ENCODE data around the gene SLC16A6.
"Not testable (repeated sequence)": the region's sequence is repeated elsewhere in the genome, so short reads cannot be mapped to it uniquely, and the experiment has no call there.

The SLC16A6 gene

DNA sequence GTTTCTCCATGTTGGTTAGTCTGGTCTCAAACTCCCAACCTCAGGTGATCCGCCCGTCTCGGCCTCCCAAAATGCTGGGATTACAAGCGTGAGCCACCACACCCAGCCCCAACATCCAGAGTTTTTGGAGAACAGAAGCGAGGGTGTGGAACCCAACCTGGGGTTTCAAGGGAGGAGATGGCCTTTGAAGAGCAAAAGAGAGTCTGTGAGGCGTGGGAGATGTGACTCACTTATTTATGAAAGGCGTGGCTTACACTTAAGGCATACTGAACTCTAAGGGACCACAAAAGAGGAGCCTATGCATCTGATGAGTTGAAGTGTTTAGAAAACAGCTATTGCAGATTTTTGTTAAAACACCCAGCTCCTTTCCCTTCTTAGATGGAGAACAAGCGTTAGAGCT, 19.2 kb upstream of the SLC16A6 start:
- no peak for DNase-seq (ENCODE audit: low read depth in 2 of 2, low spot score in 1 of 2)

DNA sequence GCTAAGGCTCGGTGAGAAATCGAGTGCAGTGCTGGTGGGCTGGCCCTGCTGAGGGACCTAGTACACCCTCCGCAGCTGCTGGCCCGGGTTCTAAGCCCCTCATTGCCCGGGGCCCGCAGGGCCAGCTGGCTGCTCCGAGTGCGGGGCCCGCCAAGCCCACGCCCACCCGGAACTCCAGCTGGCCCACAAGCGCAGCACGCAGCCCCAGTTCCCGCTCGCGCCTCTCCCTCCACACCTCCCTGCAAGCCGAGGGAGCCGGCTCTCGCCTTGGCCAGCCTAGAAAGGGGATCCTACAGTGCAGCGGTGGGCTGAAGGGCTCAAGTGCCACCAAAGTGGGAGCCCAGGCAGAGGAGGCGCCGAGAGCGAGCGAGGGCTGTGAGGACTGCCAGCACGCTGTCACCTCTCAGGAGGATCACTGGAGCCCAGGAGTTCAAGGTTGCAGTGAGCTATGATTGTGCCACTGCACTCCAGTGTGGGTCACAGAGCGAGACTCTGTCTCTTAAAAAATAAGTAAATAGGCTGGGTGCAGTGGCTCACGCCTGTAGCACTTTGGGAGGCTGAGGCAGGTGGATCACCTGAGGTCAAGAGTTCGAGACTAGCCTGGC, 18.2 kb upstream of the SLC16A6 start:
- DNase-seq (ENCODE audit: low read depth in 2 of 2, low spot score in 1 of 2), result not testable (repeated sequence)

DNA sequence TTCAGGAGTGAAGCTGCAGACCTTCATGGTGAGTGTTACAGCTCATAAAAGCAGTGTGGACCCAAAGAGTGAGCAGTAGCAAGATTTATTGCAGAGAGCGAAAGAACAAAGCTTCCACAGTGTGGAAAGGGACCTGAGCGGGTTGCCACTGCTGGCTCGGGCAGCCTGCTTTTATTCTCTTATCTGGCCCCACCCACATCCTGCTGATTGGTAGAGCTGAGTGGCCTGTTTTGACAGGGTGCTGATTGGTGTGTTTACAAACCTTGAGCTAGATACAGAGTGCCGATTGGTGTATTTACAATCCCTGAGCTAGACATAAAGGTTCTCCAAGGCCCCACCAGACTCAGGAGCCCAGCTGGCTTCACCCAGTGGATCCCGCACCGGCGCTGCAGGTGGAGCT, 17.6 kb upstream of the SLC16A6 start:
- not testable (repeated sequence) for DNase-seq (ENCODE audit: low read depth in 2 of 2, low spot score in 1 of 2)

DNA sequence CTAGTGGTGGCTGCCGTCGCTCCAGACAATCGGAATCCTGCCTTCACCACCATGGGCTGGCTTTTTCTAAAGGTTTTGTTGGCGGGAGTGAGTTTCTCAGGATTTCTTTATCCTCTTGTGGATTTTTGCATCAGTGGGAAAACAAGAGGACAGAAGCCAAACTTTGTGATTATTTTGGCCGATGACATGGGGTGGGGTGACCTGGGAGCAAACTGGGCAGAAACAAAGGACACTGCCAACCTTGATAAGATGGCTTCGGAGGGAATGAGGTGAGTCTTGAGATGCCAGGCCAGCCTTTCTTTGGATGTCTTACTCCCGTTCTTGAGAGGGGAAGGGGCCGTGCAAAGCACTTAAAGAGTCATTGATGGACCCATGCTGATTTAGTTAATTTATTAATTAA, 16.5 kb upstream of the SLC16A6 start:
- DNase-seq (ENCODE audit: low read depth in 2 of 2, low spot score in 1 of 2), result no peak

DNA sequence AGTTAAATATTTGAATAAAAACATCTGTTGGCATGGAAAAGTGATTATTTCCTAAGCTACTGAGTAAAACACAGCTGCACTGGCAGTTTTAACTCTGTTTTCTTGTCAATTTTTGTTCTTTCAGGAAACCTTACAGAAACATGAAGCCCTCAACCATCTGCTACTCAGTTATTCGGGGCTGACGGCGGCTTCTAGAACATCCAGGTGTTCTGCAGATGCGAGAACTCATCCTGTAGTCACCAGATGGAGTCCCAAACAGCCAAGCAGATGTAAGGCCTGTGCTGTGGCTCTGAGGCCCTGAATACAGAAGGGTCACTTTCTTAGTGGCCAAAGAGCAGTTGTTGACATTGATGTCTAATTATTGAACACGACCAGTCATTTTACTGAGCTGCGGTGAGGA, 15.9 kb upstream of the SLC16A6 start:
- DNase-seq (ENCODE audit: low read depth in 2 of 2, low spot score in 1 of 2), result no peak

DNA sequence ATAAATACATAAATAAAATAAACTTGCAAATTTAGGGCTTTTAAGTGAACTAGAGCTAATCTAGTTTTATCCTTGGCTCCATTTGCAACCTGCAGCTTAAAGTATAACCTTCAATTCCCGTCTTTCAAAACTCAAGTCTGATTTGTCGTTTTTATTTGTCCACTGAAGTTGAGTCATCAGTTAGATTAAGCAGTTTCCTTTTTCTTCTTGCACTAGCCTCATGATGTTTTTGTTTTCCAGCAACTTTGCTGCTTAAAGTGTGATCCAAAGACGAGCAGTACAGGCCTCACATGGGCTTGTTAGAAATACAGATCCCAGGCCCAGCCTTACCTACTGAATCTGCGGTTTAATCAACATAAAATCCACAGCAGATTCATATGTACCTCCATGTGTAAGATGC, 14.2 kb upstream of the SLC16A6 start:
- no peak for DNase-seq (ENCODE audit: low read depth in 2 of 2, low spot score in 1 of 2)

DNA sequence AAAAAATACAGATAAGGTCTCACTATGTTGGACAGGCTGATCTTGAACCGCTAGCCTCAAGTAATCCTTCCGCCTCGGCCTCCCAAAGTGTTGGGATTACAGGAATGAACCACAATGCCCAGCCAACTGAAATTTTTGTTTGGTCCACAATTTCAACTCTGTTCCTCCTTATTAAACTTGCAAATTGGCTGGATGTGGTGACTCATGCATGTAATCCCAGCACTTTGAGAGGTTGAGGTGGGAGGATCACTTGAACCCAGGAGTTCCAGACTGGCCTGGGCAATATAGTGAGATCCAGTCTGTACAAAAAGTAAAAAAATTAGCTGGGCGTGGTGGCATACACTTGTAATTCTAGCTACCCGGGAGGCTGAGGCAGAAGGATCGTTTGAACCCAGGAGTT, 13.8 kb upstream of the SLC16A6 start:
- DNase-seq (ENCODE audit: low read depth in 2 of 2, low spot score in 1 of 2), result no peak

DNA sequence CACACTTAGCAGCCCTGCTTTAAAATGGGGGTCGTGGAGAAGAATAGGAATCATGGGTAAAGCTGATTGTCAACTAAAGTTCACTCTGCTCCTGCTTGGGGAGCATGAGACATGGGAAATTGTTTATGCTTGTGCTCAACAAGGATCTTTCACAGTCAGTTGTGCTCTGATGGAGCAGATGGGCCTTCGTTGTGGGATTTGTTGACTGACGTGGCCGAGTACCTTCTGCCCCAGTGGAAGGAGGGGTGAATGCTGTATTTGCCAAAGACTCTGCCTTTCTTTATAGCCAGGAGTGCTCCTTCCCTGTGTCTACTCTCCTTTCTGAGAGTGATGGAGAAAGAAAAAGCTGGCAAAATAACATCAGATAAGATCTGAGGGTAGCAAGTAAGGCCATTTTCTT, 11.7 kb upstream of the SLC16A6 start:
- no peak for DNase-seq (ENCODE audit: low read depth in 2 of 2, low spot score in 1 of 2)

DNA sequence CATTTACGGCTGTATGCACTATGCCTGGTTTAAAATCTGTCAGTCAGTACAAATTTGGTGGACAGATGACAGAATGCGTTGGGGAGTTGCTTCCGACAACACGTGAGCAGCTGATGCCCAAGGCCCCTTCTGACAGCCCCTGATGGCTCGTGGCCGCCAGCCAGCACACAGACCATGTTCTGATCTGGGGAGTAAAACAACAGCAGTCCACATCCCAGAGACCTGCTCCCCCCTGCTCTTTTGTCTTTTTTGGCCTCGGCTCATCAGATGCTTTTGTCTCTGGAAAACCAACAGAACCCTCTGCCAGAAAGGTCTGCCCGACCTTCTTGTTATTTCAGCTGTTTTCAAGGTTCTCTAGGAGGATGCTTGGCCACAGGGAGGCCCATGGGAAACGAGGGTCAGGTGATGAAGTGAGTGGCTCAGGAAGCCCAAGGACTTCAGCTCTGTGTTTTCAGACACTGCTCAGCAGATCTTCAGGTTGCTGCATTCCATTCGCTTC, 11.2 kb upstream of the SLC16A6 start:
- DNase-seq (ENCODE audit: low read depth in 2 of 2, low spot score in 1 of 2), result no peak

DNA sequence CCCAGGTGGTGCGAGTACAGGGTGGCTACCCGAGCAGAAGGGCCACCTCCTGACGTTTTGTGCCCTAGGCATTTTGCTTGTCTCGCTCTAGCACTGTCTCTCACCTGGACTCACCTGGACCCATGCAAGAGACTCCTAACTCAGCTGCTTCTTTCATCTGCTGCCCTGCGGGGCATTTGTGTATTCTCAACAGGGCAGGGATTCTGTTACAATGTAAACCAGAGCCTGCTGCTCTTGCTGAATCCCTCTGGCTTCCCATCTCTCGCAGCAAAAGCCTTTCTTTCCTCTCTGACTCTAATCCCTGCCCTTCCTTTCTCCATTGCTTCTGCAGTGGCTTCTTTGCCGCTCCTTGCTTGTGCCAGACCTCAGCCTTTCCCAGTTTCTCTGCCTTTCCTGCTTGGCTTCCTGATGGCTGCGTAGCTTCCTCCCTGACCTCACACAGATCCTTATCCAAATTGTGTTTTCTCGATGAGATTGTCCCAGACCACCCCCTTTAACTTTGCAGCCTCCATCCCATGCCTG, 10.6 kb upstream of the SLC16A6 start:
- DNase-seq (ENCODE audit: low read depth in 2 of 2, low spot score in 1 of 2), result no peak

DNA sequence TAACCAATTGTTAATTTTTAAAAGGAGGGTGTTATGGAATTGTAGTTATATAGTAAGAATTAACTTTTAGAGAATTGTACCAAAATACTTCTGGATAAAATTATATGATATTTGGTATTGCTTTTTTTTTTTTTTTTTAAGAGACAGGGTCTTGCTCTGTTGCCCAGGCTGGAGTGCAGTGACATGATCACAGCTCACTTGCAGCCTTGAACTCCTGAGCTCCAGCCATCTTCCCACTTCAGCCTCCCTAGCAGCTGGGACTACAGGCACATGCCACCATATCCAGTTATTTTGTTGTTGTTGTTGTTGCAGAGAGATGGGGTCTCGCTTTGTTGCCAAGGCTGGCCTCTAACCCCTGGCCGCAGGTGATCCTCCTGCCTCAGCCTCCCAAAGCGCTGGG, 8.9 kb upstream of the SLC16A6 start:
- no peak for DNase-seq (ENCODE audit: low read depth in 2 of 2, low spot score in 1 of 2)

DNA sequence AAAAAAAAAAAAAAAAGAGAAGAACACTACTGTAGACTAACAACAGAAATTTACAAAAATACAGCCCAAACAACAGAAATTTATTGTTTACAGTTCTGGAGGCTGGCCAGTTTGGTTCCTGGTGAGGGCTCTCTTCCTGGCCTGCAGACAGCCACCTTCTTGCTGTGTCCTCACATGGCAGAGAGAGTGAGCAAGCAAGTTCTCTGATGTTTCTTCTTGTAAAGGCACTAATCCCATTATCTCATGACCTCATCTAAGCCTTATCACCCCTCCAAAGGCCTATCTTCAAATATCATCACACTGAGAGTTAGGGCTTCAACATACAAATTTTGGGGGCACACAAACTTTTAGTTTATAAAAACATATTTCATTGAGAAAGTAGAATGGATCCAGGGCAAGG, 7.7 kb upstream of the SLC16A6 start:
- DNase-seq (ENCODE audit: low read depth in 2 of 2, low spot score in 1 of 2), result no peak

DNA sequence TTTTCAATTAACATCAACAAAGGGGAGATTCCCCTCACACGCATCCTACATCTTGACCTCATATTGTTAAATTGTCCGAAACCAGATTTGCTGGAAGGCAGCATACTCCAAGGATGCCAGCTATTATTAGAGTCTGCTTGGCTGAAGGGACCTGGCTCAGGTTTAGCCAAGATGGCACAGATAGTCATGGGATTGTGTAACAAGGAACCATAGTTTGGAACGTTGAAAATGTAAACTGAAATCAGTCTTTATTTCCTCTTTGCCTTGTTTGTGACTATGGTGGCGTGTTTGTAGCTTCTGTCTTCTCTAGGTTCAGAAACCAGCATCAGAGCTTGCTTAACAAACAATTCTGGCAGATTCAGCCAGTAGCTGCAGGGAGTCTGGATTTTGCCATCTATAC, 6.3 kb upstream of the SLC16A6 start:
- DNase-seq (ENCODE audit: low read depth in 2 of 2, low spot score in 1 of 2), result no peak

DNA sequence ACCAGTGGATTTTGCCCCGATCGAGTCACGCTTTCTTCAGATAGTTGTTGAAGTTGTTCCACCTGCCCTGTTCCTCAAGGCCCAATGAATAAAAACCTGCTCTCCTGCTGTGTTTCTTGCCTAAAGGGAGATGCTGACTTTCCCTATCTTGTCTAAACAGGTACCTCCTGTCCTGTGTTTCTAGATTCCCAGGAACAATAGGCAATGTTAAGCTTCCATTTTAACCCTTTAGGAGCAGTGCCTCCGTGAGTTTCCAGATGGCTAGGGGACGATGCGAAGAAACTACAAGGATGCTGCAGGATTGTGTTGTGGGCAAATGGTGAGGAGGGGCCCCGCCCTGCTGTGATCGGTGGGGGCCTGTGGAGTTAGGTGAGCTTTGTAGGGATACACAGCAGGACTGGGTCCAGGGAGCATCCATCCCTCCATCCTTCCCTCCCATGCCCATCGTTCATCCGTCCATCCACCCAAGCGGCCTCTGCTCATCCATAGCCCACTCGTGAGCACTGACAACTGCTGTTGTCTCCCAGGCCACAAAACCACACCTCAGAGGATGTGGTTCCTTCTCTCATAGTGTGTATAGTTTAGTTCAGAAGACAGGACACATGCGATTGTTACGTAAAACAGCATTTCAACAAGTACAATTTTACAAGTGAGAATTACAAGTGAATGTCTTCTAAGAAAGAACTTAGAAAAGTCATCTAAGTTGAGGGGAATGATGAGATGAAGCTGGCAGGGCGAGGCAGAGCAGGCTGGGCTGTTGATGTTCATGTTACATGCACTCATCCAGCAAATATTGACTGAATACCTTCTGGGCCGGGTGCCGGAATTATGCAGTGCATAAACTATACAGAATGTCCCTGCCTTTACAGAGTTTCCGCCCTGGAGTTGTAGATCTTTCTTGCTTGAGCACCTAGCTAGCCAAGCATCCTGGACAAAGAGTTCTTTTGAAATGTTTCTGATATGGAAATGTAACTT, 5.6 kb upstream of the SLC16A6 start:
- no peak for DNase-seq (ENCODE audit: low read depth in 2 of 2, low spot score in 1 of 2)

DNA sequence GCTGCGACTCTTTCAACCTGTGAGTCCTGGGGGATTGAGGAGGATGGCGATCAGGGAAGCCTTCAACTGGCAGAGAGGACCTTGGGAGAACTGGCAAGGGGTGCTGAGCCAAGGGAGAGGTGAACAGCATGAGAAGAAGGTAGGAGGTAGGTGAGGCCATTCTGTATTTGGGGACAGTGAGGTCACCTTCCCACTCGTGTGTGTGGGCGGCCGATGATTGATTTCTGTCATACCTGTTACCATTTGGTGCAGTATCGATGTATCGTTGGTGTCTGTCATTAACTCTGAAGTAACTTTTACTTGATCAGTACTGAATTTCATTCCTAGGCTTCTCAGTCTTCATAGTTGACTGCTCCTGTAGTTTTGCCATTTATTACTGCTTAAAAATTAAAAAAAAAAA, 4.2 kb upstream of the SLC16A6 start:
- no peak for DNase-seq (ENCODE audit: low read depth in 2 of 2, low spot score in 1 of 2)

DNA sequence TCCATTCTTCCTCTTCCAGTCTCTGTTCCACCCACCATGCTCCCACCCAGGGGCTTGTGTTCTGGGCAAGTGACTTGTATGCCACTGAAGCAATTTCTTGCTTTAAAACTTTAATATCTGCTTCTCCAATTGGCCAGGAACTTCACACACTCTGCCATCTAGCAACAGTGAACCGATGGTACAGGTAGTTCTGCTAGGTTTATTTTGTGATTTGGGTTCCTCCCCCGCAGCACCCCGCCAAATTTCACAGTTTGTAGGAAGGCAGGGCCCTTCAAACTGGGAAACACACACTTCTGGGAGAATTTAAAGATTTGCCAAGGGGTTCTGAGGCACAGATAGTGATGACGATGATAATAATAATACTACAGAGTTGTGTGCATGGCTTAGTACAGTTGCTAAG, 3.7 kb upstream of the SLC16A6 start:
- no peak for DNase-seq (ENCODE audit: low read depth in 2 of 2, low spot score in 1 of 2)

DNA sequence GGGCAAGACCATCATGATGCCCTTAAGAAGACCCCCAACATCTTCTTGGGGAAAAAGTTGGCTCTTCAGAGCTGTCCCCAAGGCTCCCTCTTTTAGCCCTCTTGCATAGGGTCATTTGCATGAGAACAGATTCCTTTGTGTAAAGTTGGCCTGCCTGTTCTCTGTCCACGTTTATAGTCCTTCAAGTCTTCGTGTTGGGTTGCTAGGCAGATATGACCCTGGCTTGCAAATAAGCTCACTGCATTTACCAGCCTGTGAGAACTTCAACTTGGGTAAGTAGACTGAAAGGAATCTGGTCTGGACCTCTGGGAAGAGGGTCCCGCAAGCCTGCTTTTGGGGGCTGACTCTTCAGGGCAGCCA, 3.2 kb upstream of the SLC16A6 start:
- no peak for DNase-seq (ENCODE audit: low read depth in 2 of 2, low spot score in 1 of 2)

DNA sequence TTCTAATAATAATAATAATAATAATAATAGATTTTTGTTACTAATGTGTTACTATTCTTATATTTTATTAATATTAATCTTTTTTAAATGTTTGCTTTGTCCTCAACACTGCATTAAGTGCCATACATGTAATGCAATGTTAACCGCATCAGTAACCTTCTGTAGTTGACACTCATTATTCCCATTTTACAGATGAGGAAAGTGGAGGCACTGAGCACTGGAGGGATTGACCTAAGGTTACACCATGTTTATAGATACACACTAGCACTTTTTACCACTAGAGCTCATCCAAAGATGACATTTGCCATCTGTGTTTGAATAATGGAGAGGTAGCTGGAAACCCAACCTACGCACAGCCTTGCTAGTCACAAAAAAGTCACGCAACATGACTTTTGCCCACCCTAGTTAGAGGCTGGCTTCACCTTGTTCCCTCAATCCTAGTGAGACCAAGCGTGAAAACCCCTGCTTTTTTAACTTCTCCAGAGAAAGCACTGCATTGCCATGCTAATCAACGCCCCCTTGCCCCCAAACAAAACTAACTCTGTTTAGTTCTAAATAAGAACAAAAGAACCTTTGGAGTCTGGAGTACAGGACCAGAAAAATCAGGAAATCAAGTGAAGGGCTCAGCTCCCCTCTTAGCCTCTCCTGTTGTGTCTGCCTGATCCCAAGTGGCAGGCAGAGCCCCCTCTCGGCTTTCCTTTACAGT, 2.7 kb upstream of the SLC16A6 start:
- DNase-seq (ENCODE audit: low read depth in 2 of 2, low spot score in 1 of 2), result no peak

DNA sequence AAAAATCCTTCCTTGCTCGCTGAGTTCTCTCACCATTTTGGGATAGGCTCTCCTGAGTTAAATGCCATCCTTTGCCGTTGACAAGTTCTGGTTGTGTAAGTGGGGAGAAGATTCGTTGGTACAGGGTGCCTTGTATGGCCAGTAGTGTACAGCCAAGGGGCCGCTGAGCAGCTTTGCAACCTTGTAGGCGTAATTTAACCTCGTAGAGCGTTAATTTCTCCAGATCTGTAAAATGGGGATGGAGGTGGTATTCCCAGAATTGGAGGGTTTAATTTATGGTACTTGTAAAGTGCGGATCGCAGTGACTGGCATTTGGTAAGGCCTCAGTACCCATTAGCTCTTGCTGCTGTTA, 1.7 kb upstream of the SLC16A6 start:
- no peak for DNase-seq (ENCODE audit: low read depth in 2 of 2, low spot score in 1 of 2)

DNA sequence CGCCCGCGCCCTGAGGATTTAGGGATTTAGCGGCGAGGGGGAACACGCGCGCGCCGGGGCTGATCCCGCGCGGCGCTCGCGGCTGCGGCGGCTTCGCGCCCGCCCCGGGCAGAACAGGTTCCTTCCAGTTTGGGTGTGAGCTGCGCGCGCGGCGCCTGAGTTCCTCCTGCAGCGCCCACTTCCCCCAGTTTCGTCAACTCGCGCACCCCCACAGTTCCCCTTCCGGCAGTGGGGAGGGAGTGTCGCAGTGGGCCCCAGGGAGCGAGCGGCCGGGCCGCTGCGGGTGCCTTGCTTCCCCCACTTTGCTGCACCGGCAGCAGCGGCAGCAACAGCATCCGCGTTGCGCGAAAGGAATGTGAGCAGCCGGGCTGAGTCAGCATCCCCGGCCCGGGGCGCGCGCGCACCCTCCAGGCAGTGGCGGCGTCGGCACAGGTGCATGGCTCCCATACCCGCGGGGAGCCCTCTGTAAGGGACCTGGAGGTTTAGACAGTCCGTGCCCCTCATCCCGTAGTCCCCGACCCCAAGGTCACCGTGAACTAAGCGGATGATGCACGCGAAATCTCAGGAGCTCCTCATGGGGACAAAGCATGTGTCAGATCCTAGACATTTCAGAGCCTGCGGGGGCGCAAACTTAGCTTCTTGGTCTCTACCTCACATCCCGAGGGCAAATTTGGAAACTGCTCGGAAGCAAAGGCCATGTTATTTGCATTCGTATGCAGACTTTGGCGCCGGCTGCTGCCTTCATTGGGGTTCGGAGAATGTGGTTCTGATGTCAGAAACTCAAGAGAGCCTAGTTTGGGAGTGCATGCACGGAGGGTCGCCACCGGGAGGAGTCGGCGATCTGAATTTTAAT, 1.1 kb upstream of the SLC16A6 start:
- peak; percentile 86 to 87 for DNase-seq (ENCODE audit: low read depth in 2 of 2, low spot score in 1 of 2)

All from stimulated activated CD8-positive, alpha-beta memory T cell treated with anti-CD3 and anti-CD28 coated beads, Interleukin-4, amount 100 ng/mL, for 1 hour (primary cell).